Kasumi-1 (cell line): ENCODE results near the gene PSMB8.

Source experiments
- DNase-seq, 2 experiments: peaks; one replicate each; lab custom pipeline; 2025; lab: John Stamatoyannopoulos, UW

Gene PSMB8

DNA sequence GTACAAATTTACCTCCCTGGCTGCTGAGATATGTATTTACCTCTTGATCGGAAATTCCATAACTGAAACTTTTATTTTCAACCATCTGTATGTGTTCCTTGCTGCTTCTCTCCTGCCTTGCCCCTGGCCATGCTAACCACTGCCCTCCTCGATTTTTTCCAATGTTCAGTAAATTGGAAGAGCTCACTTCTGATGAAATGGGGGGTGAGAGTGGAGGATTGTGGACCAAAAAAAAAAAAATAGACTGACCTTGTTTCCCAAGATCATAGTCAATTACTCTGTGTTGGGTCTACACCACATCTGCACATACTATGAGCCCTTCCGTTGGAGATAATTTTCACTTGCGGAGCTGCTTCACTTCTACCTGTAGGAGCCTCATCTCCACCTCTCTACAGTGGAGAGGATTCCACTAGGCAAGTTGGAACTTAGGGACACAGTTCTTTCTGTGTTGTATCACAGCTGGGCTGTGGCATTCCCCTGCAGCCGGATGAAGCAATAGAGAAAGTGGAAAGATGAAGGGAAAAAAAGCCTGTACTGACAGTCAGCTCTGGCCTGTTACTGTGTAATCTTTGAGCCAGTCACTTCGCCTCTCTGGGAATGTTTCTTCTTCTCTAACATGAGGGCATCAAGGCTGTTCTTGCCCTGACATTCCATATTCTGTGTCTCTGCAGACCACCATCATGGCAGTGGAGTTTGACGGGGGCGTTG, 11.8 kb upstream of the PSMB8 start:
- DNase-seq: no peak

DNA sequence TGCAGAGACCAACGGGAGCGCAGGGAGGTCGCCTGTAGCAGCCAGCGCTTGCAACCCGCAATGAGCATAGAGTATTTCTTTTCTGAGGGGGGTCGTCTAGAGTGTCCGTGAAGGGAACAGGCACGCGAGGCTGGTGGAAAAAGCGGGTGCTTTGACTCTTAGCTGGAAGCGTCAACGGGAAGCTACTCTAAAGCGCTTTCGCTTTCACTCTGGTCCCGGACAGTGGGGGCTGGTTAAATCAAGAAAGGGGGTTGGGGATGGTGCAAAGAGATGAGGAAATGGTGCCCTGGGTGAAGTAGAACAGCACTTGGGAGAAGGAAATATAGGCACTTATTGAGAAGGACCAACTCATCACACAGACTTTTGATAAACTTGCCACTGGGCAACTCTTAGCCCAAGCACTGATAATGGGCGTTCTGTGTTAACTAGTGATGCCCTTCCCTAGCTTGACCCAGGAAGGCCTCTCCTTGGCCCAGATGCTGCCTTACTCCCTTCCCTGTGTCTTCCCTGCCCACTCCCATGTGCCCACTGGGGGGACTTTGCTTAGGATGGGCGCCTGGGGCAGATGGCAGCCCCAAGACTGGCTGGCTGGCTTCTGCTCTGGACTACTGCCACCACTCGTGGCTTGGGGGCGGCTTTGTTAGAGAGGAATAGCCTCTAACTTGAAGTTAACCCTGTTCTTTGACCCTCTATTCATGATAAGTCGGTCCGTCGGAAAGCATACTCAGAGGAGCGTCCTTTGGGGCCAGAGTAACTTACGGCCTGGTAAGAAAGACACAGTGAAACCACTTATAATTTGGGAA, 10.7 kb upstream of the PSMB8 start:
- no peak for DNase-seq

DNA sequence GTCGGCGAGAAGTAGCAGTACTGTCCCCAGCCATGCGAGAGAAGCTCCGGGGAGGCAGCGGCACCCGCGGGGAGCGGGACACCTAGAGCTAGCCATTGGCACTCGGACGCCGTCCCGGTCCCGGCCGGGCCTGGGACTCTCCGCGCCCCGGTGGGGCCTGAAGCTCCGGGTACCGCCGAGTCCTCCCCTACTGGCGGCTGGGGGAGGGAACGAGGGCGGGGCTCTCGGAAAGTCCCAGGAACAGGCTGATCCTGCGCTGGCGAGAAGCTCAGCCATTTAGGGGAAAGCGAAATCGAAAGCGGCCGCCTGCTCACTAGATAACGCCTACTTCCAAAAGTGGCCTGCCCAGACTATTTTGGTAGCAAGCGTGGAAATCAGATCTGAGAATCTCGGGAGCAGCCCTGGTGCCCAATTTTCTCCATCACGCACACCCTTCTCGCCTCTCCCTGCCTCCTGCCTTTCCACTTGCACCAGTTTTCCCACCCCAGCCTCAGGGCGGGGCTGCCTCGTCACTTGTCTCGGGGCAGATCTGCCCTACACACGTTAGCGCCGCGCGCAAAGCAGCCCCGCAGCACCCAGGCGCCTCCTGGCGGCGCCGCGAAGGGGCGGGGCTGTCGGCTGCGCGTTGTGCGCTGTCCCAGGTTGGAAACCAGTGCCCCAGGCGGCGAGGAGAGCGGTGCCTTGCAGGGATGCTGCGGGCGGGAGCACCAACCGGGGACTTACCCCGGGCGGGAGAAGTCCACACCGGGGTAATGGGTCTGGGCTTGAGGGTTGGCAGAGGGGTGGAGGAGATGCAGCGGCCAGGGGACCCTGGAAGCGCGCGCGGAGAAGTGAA, 9.9 kb upstream of the PSMB8 start, which contains the start of the genes PSMB9 and TAP1:
Gene PSMB9, plus strand, starts transcription at position 652 of the 835 bp plus-strand sequence. Its CDS starts 38 bp downstream, at position 690.
Gene TAP1, minus strand, starts transcription at position 164 of the 835 bp plus-strand sequence. Its CDS starts 68 bp downstream, at position 96.
- peak; percentile 90 to 92 for DNase-seq

DNA sequence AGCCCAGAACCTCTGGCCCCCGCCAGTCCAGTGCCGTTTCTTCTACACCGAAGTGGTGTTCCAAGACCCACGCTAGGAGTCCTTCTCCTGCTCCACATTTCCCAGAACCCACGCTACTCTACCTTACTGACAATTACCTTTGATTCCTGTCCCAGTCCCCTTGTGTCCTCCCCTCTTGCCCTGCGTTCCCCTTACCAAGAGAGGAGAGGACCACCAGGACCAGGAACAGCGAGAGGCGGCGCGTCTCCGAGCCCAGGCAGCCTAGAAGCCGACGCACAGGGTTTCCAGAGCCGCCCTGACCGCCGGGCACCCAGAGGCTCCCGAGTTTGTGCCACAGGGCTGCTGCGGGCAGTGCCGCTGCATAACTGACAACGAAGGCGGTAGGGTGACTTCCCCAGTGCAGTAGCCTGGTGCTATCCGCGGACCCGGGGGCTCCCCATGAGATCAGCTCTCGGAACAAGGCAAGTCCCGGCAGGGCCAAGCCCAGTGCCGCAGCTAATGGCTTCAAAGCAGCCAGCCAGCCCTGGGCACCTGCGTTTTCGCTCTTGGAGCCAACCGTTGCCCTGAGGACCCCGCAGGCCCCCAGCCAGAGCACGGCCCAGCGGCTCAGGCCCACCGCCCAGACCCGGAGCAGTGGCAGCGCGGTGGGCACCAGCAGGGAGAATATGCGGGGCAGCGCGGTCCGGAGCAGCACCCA, 9.1 kb upstream of the PSMB8 start:
- DNase-seq: peak in 1 of 2 experiments; percentile 20

DNA sequence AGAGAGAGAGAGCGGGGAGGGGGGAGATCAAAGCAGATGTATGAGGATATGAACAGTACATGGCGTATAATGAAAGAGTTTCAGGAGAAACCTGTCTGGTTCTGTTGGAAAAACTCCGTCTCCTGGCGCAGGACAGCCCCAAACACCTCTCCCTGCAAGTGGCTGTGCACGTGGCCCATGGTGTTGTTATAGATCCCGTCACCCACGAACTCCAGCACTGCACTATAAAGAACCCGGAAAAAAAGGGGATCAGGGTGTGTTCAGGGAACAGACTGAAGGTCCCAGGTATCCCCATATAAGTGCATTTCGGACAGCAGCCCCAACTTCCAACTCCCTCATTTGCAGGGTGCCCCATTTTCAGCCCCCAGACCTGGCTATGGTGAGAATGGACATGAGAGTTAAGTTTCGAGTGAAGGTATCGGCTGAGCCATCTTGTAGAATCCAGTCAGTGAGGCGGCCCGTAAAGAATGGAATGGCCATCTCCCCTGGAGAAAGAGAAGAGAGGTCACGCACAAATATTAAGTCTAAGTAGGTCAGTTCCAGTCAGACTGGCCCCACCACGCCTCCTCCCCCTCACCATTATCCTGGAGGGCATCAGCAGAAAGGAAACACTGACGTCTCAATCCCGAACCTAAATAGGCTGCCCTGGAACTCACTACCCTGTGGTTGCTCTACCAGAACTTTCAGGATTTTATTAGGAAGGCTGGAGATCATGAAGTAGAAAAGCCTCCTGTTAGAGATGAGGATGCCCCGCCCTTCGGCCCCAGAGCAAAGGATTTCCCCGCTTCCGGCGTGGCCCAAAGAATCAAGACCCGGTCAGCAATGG, 8.4 kb upstream of the PSMB8 start:
- DNase-seq: no peak

DNA sequence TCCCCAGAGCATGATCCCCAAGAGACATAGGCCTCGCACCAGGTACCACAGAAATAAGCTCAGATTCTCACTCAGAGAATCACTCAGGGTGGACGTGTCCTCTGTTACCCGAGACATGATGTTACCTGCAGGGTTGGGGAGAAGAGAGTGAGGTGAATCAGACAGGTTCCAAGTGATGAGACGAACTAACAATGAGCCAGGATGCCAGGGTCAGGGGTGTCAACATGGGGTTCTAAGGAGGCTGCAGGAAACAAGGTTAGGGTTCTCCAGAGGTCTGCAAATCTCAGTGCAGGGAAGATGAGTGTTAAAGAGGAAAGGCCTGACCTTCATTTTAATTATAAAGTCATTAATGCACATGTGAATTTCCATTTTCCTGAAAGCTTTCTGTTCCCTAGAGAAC, 7.2 kb upstream of the PSMB8 start:
- DNase-seq: no peak

DNA sequence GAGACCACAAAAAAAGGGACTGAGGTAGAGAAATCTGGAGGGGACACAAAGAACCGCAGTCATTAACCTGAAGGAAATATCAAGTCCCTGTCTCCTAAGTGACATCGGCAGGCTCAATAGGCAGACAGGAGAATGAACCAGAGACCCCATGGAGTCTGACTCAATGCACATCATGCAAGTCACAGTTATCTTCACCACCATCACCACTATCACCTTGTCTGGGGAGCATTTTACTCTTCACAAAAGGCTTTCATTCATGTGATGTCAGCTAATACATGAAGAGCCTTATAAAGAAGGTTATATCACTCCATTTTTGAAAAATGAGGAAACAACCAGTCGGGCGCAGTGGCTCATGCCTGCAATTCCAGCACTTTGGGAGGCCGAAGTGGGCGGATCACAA, 5.3 kb upstream of the PSMB8 start:
- DNase-seq: no peak

DNA sequence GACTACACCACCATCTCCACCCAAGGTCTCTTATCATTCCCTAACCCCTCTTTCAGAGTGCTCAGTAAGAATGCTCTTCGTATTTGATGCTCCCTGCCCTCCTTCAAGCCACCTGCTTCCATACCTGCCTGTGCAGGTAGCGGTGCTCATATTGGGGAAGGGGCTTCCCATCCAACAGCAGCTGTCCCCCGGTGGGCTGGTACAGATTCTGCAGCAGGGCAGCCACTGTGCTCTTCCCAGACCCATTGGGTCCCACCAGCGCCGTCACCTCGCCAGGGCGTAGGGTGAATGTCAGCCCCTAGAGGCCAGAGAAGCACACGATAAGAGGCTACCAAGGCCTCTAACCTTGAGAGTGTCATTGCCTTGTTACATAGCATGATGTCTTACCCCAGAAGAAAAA, 3.9 kb upstream of the PSMB8 start:
- no peak for DNase-seq

DNA sequence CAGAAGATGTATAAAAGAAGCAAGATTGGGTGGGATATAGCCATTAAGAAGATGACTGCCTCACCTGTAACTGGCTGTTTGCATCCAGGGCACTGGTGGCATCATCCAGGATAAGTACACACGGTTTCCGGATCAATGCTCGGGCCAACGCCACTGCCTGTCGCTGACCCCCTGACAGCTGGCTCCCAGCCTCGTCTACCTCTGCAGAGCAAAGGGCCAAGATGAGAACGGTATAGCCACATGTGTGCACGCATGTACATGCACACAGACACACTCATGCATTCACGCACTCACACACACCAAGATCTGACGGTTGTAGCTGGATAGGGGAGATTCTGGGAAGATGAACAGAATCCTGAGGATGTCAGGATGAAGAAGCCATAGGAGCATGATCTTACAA, 3.2 kb upstream of the PSMB8 start:
- no peak for DNase-seq

DNA sequence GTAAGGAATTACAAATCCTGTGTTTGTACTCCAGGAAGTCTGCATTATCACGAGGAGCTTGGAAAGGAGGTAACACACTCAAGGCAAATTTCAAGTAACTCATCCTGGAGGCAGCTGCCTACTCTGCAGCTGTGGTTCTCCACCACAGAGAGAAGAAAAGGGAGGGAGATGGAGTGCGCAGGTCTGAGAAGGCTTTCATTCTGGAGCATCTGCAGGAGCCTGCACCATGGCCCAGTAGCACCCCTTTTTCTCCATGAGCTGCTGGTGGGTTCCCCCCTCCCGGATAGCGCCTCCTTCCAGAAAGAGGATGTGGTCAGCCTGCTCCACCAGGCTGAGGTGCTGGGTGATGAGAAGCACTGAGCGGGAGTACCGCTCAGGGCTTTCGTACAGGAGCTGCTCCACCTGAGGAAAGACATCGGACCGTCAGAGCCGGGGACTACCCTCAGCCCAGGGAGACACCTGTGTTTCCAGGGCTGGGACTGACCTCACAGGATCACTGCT, 1.6 kb upstream of the PSMB8 start:
- peak; percentile 23 to 40 for DNase-seq

DNA sequence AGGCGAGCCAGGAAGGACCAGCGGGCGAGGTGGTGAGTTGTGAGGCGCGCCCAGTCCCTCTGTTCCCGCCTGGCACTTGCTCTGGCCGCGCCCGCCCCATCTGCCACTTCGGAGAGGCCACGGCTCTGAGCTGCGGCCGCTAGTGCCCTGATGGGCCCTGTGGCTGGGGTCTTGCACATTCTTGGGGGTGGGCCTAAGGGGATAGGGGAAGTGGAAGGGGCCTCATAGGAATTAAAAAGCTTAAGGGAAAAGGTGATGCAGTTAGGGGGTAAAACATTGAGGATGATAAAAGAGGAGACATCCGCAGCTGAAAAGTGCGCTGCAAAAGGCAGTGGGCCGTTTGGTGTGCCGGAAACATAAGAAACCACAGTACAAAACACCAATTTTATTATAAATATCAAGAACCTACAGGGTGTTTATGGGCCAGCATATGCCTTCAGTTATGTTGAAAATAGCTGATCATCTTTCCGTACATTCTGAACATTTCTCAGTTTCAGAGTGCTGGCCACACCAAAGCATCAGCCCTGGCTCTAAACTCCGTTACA, 1.1 kb upstream of the PSMB8 start:
- no peak for DNase-seq

DNA sequence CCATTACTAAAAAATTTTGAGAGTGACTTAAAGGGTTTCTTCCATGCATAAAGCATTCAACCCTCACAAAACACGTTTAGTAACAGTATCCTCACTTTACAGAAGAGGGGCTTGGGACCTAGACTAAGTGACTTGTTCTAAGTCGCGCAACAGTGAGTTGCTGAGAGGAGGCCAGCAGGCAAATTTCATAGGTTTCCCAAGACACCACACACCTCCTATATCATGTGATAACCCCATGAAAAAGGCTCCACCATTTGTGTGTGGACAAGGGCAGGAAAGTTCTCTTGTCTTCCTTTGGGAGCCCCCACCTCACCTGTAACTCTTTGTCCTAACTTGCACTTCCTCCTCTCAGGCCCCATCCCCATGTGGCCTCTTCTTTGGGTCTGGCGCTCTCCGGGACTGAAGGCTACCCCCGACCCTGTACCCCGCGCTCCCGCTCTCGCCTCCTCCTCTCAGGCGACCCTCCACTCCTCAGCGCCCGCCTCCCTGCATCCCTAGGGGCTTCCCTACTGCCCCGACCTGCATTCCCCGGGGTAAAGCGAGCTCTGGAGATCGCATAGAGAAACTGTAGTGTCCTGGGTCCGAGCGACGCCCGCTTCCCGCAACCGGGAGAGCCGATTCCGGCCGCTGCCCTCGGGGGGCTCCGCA, 392 bp downstream of the PSMB8 start:
- no peak for DNase-seq

DNA sequence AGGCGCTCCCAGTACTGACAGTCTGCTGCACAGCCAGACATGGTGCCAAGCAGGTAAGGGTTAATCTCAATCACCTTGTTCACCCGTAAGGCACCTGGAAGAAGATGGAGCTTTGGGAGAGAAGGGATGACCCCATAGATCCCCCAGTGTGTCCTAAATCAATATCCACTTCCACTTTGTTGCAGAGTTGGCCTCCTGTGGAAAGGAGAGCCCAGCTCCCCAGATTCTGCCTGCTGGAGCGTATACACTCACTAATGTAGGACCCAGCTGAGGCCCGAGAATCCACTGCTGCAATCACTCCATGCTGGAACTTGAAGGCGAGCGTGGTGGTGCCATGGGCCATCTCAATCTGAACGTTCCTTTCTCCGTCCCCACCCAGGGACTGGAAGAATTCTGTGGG, 1.2 kb downstream of the PSMB8 start:
- DNase-seq: no peak

DNA sequence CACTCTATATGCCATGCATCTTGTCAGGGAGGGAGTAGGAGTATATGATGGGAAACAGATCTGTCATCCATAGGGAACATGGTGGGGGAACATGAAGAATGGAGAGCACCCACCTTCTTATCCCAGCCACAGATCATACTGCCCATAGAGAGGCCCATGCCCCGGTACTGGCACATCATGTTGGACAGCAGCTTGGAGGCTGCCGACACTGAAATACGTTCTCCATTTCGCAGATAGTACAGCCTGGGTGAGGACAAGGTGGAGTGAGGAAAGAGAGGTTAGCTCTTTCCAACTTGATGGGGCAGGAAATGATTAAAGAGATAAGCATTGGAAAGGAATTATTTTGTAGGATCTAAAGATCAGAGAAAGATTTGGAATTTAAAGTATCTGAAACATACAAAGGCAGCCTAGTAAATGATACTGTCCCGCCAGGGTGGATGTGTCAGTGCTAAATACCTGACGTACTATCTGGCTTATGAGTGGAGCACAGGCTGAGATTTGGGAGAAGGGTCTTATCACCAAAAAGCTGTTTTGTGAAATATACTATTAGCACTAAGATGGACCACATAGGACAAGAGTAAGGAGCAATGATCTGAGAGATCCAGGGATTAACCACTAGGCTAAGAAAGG, 1.7 kb downstream of the PSMB8 start:
- DNase-seq: no peak

DNA sequence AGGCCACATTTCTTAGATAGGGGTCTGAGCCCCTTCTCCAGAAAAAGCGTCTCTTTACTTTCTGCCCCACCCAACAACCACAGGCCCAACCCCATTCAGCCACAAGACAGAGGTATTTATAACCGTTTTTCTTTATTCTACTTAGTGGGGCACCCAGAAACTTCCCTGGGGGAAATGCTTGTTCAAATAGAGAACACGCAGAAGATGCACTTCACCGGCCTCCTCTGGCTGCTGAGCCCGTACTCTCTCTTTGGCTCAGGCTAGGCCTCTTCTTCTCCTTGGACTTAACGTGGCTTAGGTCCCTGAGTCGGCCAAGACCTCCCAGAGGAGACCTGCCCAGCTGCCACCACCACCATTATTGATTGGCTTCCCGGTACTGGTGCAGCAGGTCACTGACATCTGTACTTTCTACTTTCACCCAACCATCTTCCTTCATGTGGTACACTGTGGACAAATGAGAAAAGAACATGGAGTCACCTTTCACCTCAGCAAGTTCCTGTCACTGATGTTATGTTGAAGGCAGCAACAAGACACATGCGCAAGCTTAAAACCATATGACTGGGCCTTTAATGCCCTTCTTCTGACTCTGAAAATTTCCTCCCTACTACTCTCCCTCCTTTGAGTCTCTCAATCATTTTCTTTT, 3.1 kb downstream of the PSMB8 start:
- DNase-seq: no peak

DNA sequence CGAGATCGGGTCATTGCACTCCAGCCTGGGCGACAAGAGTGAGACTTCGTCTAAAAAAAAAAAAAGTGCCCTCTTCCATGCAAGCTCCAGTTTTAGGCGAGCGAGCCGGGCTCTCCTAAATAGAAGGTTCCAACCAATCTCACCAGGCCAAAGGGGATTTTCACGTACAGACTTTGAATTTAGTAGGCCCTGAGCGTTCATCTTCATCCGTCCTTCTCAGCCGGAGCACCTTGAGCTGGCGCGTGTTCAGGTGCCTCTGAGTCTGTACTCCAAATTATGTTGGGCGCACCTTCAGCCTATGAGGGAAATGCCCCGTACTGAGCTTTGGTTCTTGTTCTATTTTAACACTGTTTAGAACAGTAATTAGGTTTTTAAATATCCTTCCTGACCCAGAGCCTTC, 4.5 kb downstream of the PSMB8 start:
- DNase-seq: no peak

DNA sequence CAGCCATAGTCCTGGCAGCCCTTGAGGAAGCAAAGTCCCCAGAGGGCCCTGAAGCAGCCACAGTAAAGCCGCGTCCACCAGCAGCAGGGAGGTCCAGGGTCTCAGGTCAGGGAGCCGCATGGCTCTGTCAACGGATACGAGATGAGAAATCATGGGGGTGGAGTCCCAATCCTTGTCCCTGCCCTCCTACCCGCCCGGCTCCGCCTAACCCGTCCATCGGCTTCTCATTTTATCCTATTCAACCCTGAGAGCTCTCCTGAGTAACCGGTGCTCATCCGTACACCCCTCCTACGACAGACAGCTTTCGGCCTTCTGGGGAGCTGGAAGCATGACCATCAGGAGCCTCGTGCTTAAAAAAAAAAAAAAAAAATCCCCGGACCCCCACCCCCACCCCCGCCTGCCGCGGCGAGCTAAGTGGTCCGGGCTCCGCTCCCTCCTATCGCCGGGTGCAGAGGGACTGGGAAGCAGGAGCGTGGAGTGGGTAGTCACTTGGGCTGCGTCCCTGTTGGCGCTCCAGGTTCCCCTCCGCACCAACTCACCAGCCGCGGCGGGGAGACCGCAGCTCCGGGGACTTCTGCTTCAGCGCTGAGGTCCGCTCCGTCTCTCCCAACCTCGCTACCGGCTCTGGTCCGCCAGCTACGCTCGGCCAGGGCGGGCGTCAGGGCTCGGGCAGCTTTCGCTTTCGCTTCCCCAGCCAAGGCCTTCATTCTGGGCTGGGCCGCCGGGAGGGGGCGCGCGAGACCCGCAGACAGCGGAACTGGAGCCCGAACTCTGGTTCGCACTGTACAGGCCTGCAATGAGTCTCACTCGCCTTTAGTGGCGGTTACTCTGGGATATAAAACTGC, 5.5 kb downstream of the PSMB8 start, which contains the start of gene TAP2:
Gene TAP2, minus strand, starts transcription at position 626 of the 845 bp plus-strand sequence. Its CDS starts 506 bp downstream, at position 120.
- DNase-seq: peak; percentile 86 to 88

DNA sequence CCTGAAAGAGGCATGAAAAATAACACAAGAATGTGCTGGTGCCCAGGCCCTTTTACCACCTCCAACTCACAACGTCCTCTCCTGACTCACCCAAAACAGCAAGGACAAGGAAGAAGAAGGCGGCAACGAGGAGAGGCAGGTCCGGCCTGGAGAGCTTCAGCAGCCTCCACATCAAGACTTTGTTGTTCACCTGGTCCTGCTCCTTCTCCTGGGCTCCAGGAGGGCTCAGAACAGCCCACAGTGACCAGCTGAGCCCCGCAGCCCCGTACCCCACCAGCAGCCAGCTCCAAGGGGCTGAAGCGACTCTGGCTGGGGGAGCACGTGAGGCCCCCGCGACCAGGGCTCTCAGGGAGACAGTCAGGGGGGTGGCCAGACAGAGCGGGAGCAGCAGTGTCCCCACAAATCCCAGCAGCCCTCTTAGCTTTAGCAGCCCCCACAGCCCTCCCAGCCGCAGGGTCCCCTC, 6.2 kb downstream of the PSMB8 start:
- DNase-seq: no peak
